Right hindlimb (tissue), 1 donor: ENCODE data around the gene ADAM12.

ENCODE experiments used
- DNase-seq: peaks from one replicate; pipeline ENCODE4 v3.0.0-alpha.2; 2018

Gene ADAM12

GRCh38 chr10:126387931-126388911 lies at the start of gene ADAM12:
Gene ADAM12, minus strand, starts transcription at chr10:126388477. Its CDS starts 332 bp downstream, at chr10:126388145.
- DNase-seq, result peak; percentile 82

GRCh38 chr10:126437635-126438406 lies 49.5 kb upstream of the ADAM12 start:
- DNase-seq, result peak; percentile 57

GRCh38 chr10:126434235-126434634 lies 46.0 kb upstream of the ADAM12 start:
- DNase-seq, result no peak

DNA sequence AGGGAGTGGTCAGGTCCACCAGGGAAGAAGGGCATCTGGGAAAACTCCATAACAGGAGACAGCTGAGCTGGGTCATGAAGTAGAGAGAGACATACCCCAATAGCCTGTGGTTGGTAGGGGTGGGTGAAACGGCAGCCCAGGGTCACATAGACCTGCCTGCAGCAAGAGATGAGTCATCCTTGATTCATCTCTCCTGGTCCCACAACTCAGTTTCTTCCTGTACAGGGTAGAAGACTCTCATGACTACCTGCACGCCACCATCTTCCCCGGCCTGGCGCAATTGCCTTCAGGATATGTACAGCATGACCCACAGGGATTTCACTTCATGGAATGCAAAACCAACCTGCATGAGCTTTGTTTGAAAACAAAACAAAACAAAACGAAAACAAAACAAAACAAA lies 45.1 kb upstream of the ADAM12 start:
- DNase-seq, result no peak

GRCh38 chr10:126432507-126432906 lies 44.2 kb upstream of the ADAM12 start:
- no peak for DNase-seq

GRCh38 chr10:126431816-126432215 lies 43.5 kb upstream of the ADAM12 start:
- DNase-seq, result no peak

- DNase-seq, result no peak
Observed at GRCh38 chr10:126430512-126430911, 42.2 kb upstream of the ADAM12 start.

GRCh38 chr10:126429275-126429674 lies 41.0 kb upstream of the ADAM12 start:
- DNase-seq, result no peak

- DNase-seq, result no peak
Observed at GRCh38 chr10:126425489-126426065, 37.3 kb upstream of the ADAM12 start.

DNA sequence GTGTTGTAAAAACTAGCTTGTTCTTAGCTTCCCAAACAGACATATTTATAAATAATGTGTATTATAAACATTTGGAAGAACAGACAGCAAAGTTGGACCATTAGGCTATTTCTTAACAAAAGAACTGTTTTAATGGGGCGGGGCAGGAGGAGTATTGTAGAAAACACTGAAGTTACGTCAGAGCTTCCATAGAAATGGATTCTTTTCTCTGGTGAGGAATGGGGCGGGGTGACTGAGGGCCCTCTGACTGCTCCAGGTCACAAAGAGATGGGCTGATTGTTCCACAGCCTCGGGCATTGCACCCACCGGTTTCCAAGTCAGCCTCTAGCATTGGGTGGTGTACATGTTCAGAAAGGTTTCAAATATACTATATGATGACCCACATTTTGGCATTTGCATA lies 36.8 kb upstream of the ADAM12 start:
- no peak for DNase-seq

DNA sequence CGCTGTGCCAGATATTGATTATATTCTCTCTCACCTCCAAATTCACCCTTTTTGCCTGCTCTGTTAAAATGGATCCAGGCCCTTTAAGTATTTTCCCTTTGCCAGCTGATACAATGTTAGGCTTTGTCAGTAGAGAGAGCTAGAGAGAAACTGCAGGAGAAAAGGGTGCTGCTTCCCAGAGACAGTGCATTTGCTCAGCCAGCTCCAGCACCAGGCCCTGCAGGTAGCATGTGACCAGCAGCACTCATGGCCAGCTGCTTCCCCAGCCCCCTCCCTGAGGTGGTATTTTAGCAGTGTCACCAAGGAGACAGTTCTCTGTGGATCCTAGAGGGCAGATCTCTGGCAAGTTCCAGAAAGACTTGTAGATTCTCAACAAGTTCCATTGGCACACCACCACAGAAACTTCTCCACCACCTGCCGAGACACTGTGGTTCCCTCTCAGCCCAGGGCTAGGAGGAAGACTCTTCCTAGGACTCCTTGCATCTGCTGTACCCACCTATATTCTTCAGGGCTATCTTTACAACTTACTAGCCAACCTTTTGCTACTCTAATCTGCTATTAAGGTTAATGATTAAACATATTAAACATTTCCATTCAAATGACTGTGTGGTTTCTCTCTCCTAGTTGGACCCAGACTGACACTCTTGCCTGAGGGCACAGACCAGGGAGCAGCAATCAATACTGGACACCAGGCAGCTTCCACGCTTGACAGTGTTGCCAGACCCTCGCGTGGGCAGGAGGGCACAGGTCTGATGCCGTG lies 35.6 kb upstream of the ADAM12 start:
- DNase-seq, result no peak

- DNase-seq, result no peak
Observed at GRCh38 chr10:126422567-126422966, 34.3 kb upstream of the ADAM12 start.

- DNase-seq, result peak; percentile 71
Observed at GRCh38 chr10:126421756-126422256, 33.5 kb upstream of the ADAM12 start.

- DNase-seq, result peak; percentile 79
Observed at GRCh38 chr10:126420567-126421300, 32.5 kb upstream of the ADAM12 start.

- DNase-seq, result no peak
Observed at GRCh38 chr10:126417220-126417825, 29.0 kb upstream of the ADAM12 start.

DNA sequence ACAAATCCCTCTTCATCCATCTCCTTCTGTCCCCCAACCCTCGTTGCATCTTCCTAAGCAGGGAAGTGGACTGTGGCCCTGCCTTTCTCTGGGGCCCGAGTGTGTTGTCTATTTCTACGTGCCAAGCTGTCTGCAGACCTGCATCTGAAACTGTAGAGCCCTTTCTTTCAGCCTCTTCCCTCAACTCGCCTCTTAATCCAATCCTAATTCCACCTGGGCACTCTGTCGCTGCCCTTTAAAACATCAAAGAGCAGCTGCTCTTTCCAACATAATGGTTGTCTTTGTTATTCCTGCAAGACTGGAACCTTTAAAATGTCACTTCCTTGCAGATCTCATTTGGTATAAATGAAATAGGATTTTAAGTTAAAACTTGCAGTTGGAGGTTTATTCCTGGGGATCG lies 21.5 kb upstream of the ADAM12 start:
- DNase-seq, result no peak

- DNase-seq, result no peak
Observed at GRCh38 chr10:126408953-126409641, 20.8 kb upstream of the ADAM12 start.

DNA sequence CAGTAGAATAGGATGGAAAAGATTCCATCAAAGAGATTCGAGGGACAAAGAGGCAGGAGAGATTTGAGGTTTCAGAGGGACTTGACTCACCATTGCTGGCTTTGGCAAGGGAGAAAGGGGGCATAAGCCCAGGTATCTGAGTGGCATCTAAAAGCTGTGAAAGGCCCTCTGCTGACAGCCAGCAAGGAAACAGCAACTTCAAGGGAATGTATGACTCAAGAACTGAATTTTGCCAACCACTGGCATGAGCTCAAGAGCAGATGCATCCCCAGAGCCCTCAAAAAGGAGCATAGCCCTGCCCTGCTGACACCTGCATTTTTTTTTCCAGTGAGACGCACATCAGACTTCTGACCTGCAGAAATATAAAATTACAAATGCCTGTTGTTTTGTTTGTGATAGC lies 19.6 kb upstream of the ADAM12 start:
- DNase-seq, result no peak

GRCh38 chr10:126405239-126405775 lies 17.0 kb upstream of the ADAM12 start:
- DNase-seq, result no peak
